Neural cell (in vitro differentiated cells): ENCODE measurements around the gene FAM210B. TPM values are rescaled to one million over a fixed set of nuclear protein-coding genes. Genes with fewer than 3 reads are reported as not detected.

Experiments
- H2AFZ ChIP-seq: fragments of 200-600, 300-800 bp; sonication (generic), shearing (Covaris generic); 2 replicates; pipeline ENCODE4 v1.6.0; 2014; ENCODE audit warnings: low read depth, mild to moderate bottlenecking, antibody characterized with exemption, low read length, moderate library complexity
- H3F3A ChIP-seq: fragments of 200-600 bp; shearing (Covaris generic); 2 replicates; pipeline ENCODE4 v1.6.1; 2016; ENCODE audit warnings: mild to moderate bottlenecking, moderate library complexity, mixed read lengths, antibody characterized with exemption, low read length; ENCODE audit not compliant: insufficient read depth, poor library complexity, severe bottlenecking
- H3K27ac ChIP-seq: fragments of 200-600, 300-800 bp; sonication (generic), shearing (Covaris generic); 2 replicates; pipeline ENCODE4 v1.5.1; 2014; ENCODE audit warnings: mild to moderate bottlenecking, low read length, moderate library complexity
- H3K27me3 ChIP-seq: fragments of 300-800, 200-600 bp; sonication (generic), shearing (Covaris generic); 2 replicates; pipeline ENCODE4 v1.6.0; 2014; ENCODE audit warnings: mild to moderate bottlenecking, low read depth, low read length, moderate library complexity; ENCODE audit not compliant: insufficient read depth
- H3K36me3 ChIP-seq: fragments of 300-800, 200-600 bp; sonication (generic), shearing (Covaris generic); 2 replicates; pipeline ENCODE4 v1.5.1; 2014; ENCODE audit warnings: mild to moderate bottlenecking, antibody characterized with exemption, low read length, moderate library complexity; ENCODE audit not compliant: insufficient read depth
- H3K4me2 ChIP-seq: fragments of 300-800, 200-600 bp; sonication (generic), shearing (Covaris generic); 2 replicates; pipeline ENCODE4 v1.6.0; 2014; ENCODE audit warnings: mild to moderate bottlenecking, low read length
- H3K4me3 ChIP-seq: fragments of 300-800, 200-600 bp; sonication (generic), shearing (Covaris generic); 2 replicates; pipeline ENCODE4 v1.5.1; 2014; ENCODE audit warnings: mild to moderate bottlenecking, low read length, moderate library complexity
- H3K79me2 ChIP-seq: fragments of 200-600 bp; shearing (Covaris generic); replicated peaks from 2 replicates; pipeline ENCODE4 v1.6.0; 2014; ENCODE audit warnings: mild to moderate bottlenecking, low read length, moderate library complexity; ENCODE audit not compliant: insufficient read depth
- H3K9ac ChIP-seq: fragments of 300-800, 200-600 bp; sonication (generic), shearing (Covaris generic); 2 replicates; pipeline ENCODE4 v1.6.1; 2016; ENCODE audit warnings: mild to moderate bottlenecking, low read length, mixed read lengths
- H3K9me2 ChIP-seq: fragments of 200-600 bp; shearing (Covaris generic); 2 replicates; pipeline ENCODE4 v1.6.1; 2016; ENCODE audit warnings: mild to moderate bottlenecking, low read length, mixed read lengths; ENCODE audit not compliant: insufficient read depth
- H3K9me3 ChIP-seq: fragments of 200-600, 300-800 bp; sonication (generic), shearing (Covaris generic); 2 replicates; pipeline ENCODE4 v1.6.1; 2016; ENCODE audit warnings: mild to moderate bottlenecking, mixed run types, low read length, moderate library complexity, mixed read lengths
- H4K20me1 ChIP-seq: fragments of 200-600 bp; shearing (Covaris generic); 2 replicates; pipeline ENCODE4 v1.6.1; 2016; ENCODE audit warnings: mild to moderate bottlenecking, mixed run types; ENCODE audit not compliant: insufficient read depth
- CTCF ChIP-seq: fragments of 450-650 bp; IDR thresholded peaks from 2 replicates; pipeline ENCODE4 v1.5.1; 2014; ENCODE audit warnings: antibody characterized with exemption, mild to moderate bottlenecking, moderate library complexity; ENCODE audit not compliant: poor library complexity, severe bottlenecking
- EP300 ChIP-seq: fragments of 450-650 bp; conservative IDR thresholded peaks from 2 replicates; pipeline ENCODE4 v1.6.1; 2014; ENCODE audit warnings: antibody characterized with exemption, mild to moderate bottlenecking, moderate library complexity; ENCODE audit not compliant: poor library complexity, severe bottlenecking
- EZH2 ChIP-seq: fragments of 200-600, 300-800 bp; shearing (Covaris generic), sonication (generic); IDR thresholded peaks from 2 replicates; pipeline ENCODE4 v1.6.1; 2014; ENCODE audit warnings: antibody characterized with exemption, low read length, borderline replicate concordance, mild to moderate bottlenecking; ENCODE audit not compliant: insufficient read depth, poor library complexity, severe bottlenecking
- MXI1 ChIP-seq: fragments of 450-650 bp; conservative IDR thresholded peaks from 2 replicates; pipeline ENCODE4 v1.6.1; 2014; ENCODE audit warnings: antibody characterized with exemption, mild to moderate bottlenecking; ENCODE audit not compliant: poor library complexity, severe bottlenecking
- POLR2AphosphoS5 ChIP-seq: IDR thresholded peaks from 2 replicates; pipeline ENCODE4 v1.6.1; 2012
- RAD21 ChIP-seq: fragments of 450-650 bp; conservative IDR thresholded peaks from 2 replicates; pipeline ENCODE4 v1.6.1; 2014; ENCODE audit warnings: antibody characterized with exemption, mild to moderate bottlenecking, moderate library complexity
- REST ChIP-seq: IDR thresholded peaks from 2 replicates; pipeline ENCODE4 v1.6.1; 2012; ENCODE audit warnings: borderline replicate concordance
- SMC3 ChIP-seq: fragments of 450-650 bp; conservative IDR thresholded peaks from 2 replicates; pipeline ENCODE4 v1.6.1; 2014; ENCODE audit warnings: antibody characterized with exemption, mild to moderate bottlenecking, moderate library complexity; ENCODE audit not compliant: poor library complexity
- TAF1 ChIP-seq: IDR thresholded peaks from 2 replicates; pipeline ENCODE4 v1.6.1; 2012; ENCODE audit warnings: low read depth
- polyA plus RNA-seq: library from polyadenylated mRNA; depleted of rRNA; stranded (reverse); fragments of >200 nt; gene quantifications from 2 replicates; pipeline ENCODE4 v1.2.3, GENCODE V29; 2014

Gene FAM210B
- polyA plus RNA-seq, 1 donor from 2014 or later = 6.6 TPM

- Histone ChIP-seq H4K20me1 (no peaks in the 10 kb centered on the region), H3F3A (no peaks in the 10 kb centered on the region), H3K9me3 (no peaks in the 10 kb centered on the region), H3K9ac (no peak overlapping the region), H3K27me3 (no peaks in the 10 kb centered on the region), H3K4me2 (no peak overlapping the region), H3K79me2 (peaks cover 32% of the 10 kb centered on the region), H3K9me2 (no peaks in the 10 kb centered on the region), H3K27ac (no peak overlapping the region), H3K36me3 (peaks cover 12% of the 10 kb centered on the region), H2AFZ (no peak overlapping the region), H3K4me3 (no peak overlapping the region)
- no peak for TF ChIP-seq EZH2
- TF ChIP-seq CTCF = no peak
- TF ChIP-seq MXI1 = no peak
- no peak for TF ChIP-seq SMC3
- no peak for TF ChIP-seq TAF1
- no peak for TF ChIP-seq EP300
- no peak for TF ChIP-seq RAD21
- no peak for TF ChIP-seq REST
- TF ChIP-seq POLR2AphosphoS5 = no peak
These were observed 36.4 kb downstream of the FAM210B start for GRCh38 chr20:56395166-56395565.

- H2AFZ ChIP-seq = no peak overlapping the region
- H4K20me1 ChIP-seq = no peaks in the 10 kb centered on the region
- no peak overlapping the region for H3K9ac ChIP-seq
- H3K27me3 ChIP-seq = no peaks in the 10 kb centered on the region
- H3K9me2 ChIP-seq = no peaks in the 10 kb centered on the region
- peaks cover 6% of the 10 kb centered on the region for H3K79me2 ChIP-seq
- H3F3A ChIP-seq = no peaks in the 10 kb centered on the region
- H3K4me3 ChIP-seq = no peak overlapping the region
- TF ChIP-seq MXI1 (no peak), SMC3 (peak; percentile 80), EP300 (no peak), RAD21 (peak; percentile 72), CTCF (peak; percentile 78), TAF1 (no peak), POLR2AphosphoS5 (no peak), REST (no peak), EZH2 (no peak)
- no peak overlapping the region for H3K4me2 ChIP-seq
- H3K36me3 ChIP-seq = peaks cover 12% of the 10 kb centered on the region
- H3K9me3 ChIP-seq = no peaks in the 10 kb centered on the region
- H3K27ac ChIP-seq = no peak overlapping the region
These were observed 41.3 kb downstream of the FAM210B start for GRCh38 chr20:56400001-56400640.
